H1 (cell line): ENCODE data around the gene MMD. TPM values are rescaled to one million over a fixed set of nuclear protein-coding genes. Genes with fewer than 3 reads are reported as not detected.

Experiments
- CTCF ChIA-PET: fragments of 300-600 bp; sonication (Branson Sonifier 250); formaldehyde crosslinking; loops from one replicate; lab custom pipeline; 2021; ENCODE audit not compliant: partially characterized antibody; lab: Charles Lee
- POLR2A ChIA-PET: fragments of 300-600 bp; sonication (Branson Sonifier 250); formaldehyde crosslinking; loops from one replicate; lab custom pipeline; 2021; ENCODE audit warnings: inconsistent platforms; ENCODE audit not compliant: partially characterized antibody; lab: Charles Lee
- DNase-seq, 2 experiments: peaks; one replicate each; pipeline versions ENCODE4 v3.0.0 to v3.0.0-alpha.2; 2010 to 2022; ENCODE audit warnings: low spot score in 2 of 2, low read depth in 1 of 2, mixed read lengths in 1 of 2
- FAIRE-seq: peaks from 2 replicates; lab custom pipeline; 2011; peaks lifted over from hg19 to GRCh38; lab: Jason Lieb, UNC
- H2AFZ ChIP-seq: 2 replicates; pipeline ENCODE4 v1.8.1; 2012; ENCODE audit warnings: low read length, inconsistent platforms
- H2AK5ac ChIP-seq: 2 replicates; pipeline ENCODE4 v1.6.1; 2013; ENCODE audit warnings: low read depth, low read length
- H2BK120ac ChIP-seq: replicated peaks from 2 replicates; pipeline ENCODE3; 2013; ENCODE audit warnings: low read depth, low read length, inconsistent platforms
- H2BK12ac ChIP-seq: 2 replicates; pipeline ENCODE4 v1.6.1; 2013; ENCODE audit warnings: low read depth, low read length
- H2BK15ac ChIP-seq: 2 replicates; pipeline ENCODE4 v1.6.1; 2013; ENCODE audit warnings: low read length
- H2BK20ac ChIP-seq: 2 replicates; pipeline ENCODE4 v1.6.1; 2013; ENCODE audit warnings: low read length
- H2BK5ac ChIP-seq: 2 replicates; pipeline ENCODE4 v1.6.1; 2013; ENCODE audit warnings: low read depth, low read length
- H3K14ac ChIP-seq: 2 replicates; pipeline ENCODE4 v1.6.1; 2013; ENCODE audit warnings: inconsistent platforms; ENCODE audit not compliant: insufficient read length
- H3K18ac ChIP-seq: 2 replicates; pipeline ENCODE4 v1.6.1; 2013; ENCODE audit warnings: low read length; ENCODE audit errors: extremely low read depth
- H3K23ac ChIP-seq: 2 replicates; pipeline ENCODE4 v1.6.1; 2013; ENCODE audit warnings: inconsistent platforms; ENCODE audit not compliant: insufficient read length
- H3K23me2 ChIP-seq: 2 replicates; pipeline ENCODE4 v1.6.1; 2013; ENCODE audit warnings: low read depth, low read length
- H3K27ac ChIP-seq: 2 replicates; pipeline ENCODE4 v1.6.1; 2011; ENCODE audit warnings: low read depth, low read length, inconsistent platforms
- H3K27me3 ChIP-seq, 4 experiments: replicated peaks in 1 of 4; 1 replicate in 1 of 4; 2 replicates in 3 of 4; pipeline versions ENCODE4 v1.6.1 to v1.8.1; 2011 to 2013; ENCODE audit warnings: low read length in 3 of 4, mild to moderate bottlenecking in 3 of 4, inconsistent platforms in 2 of 4, mixed read lengths in 2 of 4, moderate library complexity in 1 of 4; ENCODE audit not compliant: control insufficient read depth in 3 of 4, insufficient read depth in 3 of 4; ENCODE audit errors: extremely low read depth in 1 of 4
- H3K36me3 ChIP-seq, 4 experiments: 2 replicates each; pipeline versions ENCODE4 v1.6.1 to v1.8.1; 2011 to 2013; ENCODE audit warnings: mild to moderate bottlenecking in 4 of 4, low read length in 3 of 4, moderate library complexity in 2 of 4, control low read depth in 1 of 4, inconsistent platforms in 1 of 4; ENCODE audit not compliant: insufficient read depth in 4 of 4, control insufficient read depth in 2 of 4
- H3K4ac ChIP-seq: replicated peaks from 2 replicates; pipeline ENCODE3; 2013; ENCODE audit warnings: low read length, low read depth, mixed read lengths, inconsistent platforms; ENCODE audit not compliant: insufficient read length
- H3K4me1 ChIP-seq, 4 experiments: replicated peaks in 1 of 4; 1 replicate in 1 of 4; 2 replicates in 3 of 4; pipeline versions ENCODE4 v1.6.1 to v1.8.1; 2011 to 2013; ENCODE audit warnings: low read length in 3 of 4, inconsistent platforms in 2 of 4, mixed read lengths in 1 of 4; ENCODE audit not compliant: insufficient read depth in 4 of 4, control insufficient read depth in 3 of 4
- H3K4me2 ChIP-seq, 2 experiments: 2 replicates each; pipeline versions ENCODE4 v1.6.1 to v1.8.1; 2011 to 2013; ENCODE audit warnings: low read depth in 2 of 2, low read length in 2 of 2, control low read depth in 1 of 2, inconsistent platforms in 1 of 2, mild to moderate bottlenecking in 1 of 2; ENCODE audit not compliant: insufficient read depth in 1 of 2
- H3K4me3 ChIP-seq, 4 experiments: fragments of 200-600, 300-600 bp in 1 of 4; sonication (generic), shearing (Covaris generic), sonication (Bioruptor Twin) in 1 of 4; 2 replicates each; pipeline versions ENCODE4 v1.5.1 to v1.8.1; 2011 to 2016; ENCODE audit warnings: low read length in 4 of 4, low read depth in 3 of 4, control low read depth in 2 of 4, inconsistent platforms in 2 of 4, mild to moderate bottlenecking in 2 of 4, mixed read lengths in 1 of 4, moderate library complexity in 1 of 4; ENCODE audit not compliant: insufficient read depth in 2 of 4; ENCODE audit errors: extremely low read depth in 1 of 4
- H3K56ac ChIP-seq: replicated peaks from 2 replicates; pipeline ENCODE3; 2013; ENCODE audit warnings: low read depth, mild to moderate bottlenecking, mixed read lengths, low read length, inconsistent platforms; ENCODE audit not compliant: insufficient read length
- H3K79me1 ChIP-seq: 2 replicates; pipeline ENCODE4 v1.6.1; 2013; ENCODE audit warnings: low read depth, low read length, control low read depth
- H3K79me2 ChIP-seq, 2 experiments: 2 replicates each; pipeline versions ENCODE4 v1.6.1 to v1.8.1; 2012 to 2013; ENCODE audit warnings: low read length in 2 of 2, mild to moderate bottlenecking in 2 of 2, inconsistent platforms in 1 of 2; ENCODE audit not compliant: insufficient read depth in 2 of 2, control insufficient read depth in 1 of 2
- H3K9ac ChIP-seq, 4 experiments: replicated peaks in 1 of 4; 1 replicate in 1 of 4; 2 replicates in 3 of 4; pipeline versions ENCODE4 v1.6.1 to v1.8.1; 2011 to 2013; ENCODE audit warnings: low read depth in 3 of 4, low read length in 3 of 4, control low read depth in 2 of 4, mild to moderate bottlenecking in 2 of 4, moderate library complexity in 2 of 4, inconsistent platforms in 1 of 4; ENCODE audit errors: extremely low read depth in 1 of 4
- H3K9me3 ChIP-seq, 2 experiments: 2 replicates each; pipeline versions ENCODE4 v1.6.1 to v1.8.1; 2012 to 2013; ENCODE audit warnings: mild to moderate bottlenecking in 2 of 2, moderate library complexity in 2 of 2, control low read depth in 1 of 2, inconsistent platforms in 1 of 2, low read depth in 1 of 2, low read length in 1 of 2, mixed read lengths in 1 of 2; ENCODE audit not compliant: insufficient read depth in 2 of 2
- H4K20me1 ChIP-seq, 2 experiments: replicated peaks in 1 of 2; 2 replicates each; pipeline versions ENCODE3 to v1.8.1; 2011 to 2013; ENCODE audit warnings: inconsistent platforms in 2 of 2, low read length in 2 of 2, mild to moderate bottlenecking in 1 of 2; ENCODE audit not compliant: insufficient read depth in 2 of 2, control insufficient read depth in 1 of 2
- H4K5ac ChIP-seq: 2 replicates; pipeline ENCODE4 v1.6.1; 2013; ENCODE audit warnings: low read length, low read depth, mixed read lengths, inconsistent platforms; ENCODE audit not compliant: insufficient read length
- H4K8ac ChIP-seq: 2 replicates; pipeline ENCODE4 v1.8.0; 2013; ENCODE audit warnings: mild to moderate bottlenecking, moderate library complexity, low read length, inconsistent platforms; ENCODE audit not compliant: insufficient read depth; ENCODE audit errors: extremely low read depth
- H4K91ac ChIP-seq: replicated peaks from 2 replicates; pipeline ENCODE3; 2013; ENCODE audit warnings: low read length, mixed read lengths, inconsistent platforms; ENCODE audit not compliant: insufficient read length
- CBX8 ChIP-seq: fragments of 300-800, 300-1000 bp; sonication (generic); IDR thresholded peaks from 2 replicates; pipeline ENCODE4 v1.7.1; 2016; ENCODE audit warnings: low read depth, low read length, borderline replicate concordance
- CREB1 ChIP-seq: IDR thresholded peaks from 2 replicates; pipeline ENCODE4 v1.6.1; 2012; ENCODE audit warnings: inconsistent platforms
- EP300 ChIP-seq, 2 experiments: IDR thresholded peaks; 1 replicate in 1 of 2; 2 replicates in 1 of 2; pipeline ENCODE4 v1.6.1; 2011 to 2012; ENCODE audit warnings: low read depth in 2 of 2, low read length in 2 of 2, mild to moderate bottlenecking in 2 of 2, borderline replicate concordance in 1 of 2, inconsistent platforms in 1 of 2, moderate library complexity in 1 of 2
- EZH2 ChIP-seq: fragments of 200-600 bp; sonication (generic); IDR thresholded peaks from 2 replicates; pipeline ENCODE4 v1.7.1; 2012; ENCODE audit warnings: low read depth, mild to moderate bottlenecking, moderate library complexity, low read length, inconsistent platforms; ENCODE audit not compliant: severe bottlenecking
- JUN ChIP-seq: IDR thresholded peaks from 2 replicates; pipeline ENCODE4 v1.6.1; 2011; ENCODE audit warnings: low read depth, mild to moderate bottlenecking, improper control_type of control experiment, low read length
- JUND ChIP-seq: IDR thresholded peaks from 2 replicates; pipeline ENCODE4 v1.6.1; 2011; ENCODE audit warnings: mild to moderate bottlenecking, improper control_type of control experiment, low read length
- KDM5A ChIP-seq: fragments of 200-600 bp; IDR thresholded peaks from 2 replicates; pipeline ENCODE4 v1.7.1; 2012; ENCODE audit warnings: mild to moderate bottlenecking, low read length, inconsistent platforms, mixed read lengths
- PHF8 ChIP-seq: fragments of 200-600 bp; sonication (generic); conservative IDR thresholded peaks from 2 replicates; pipeline ENCODE4 v1.7.1; 2012; ENCODE audit warnings: low read depth, mild to moderate bottlenecking, inconsistent platforms, low read length, moderate library complexity
- RAD21 ChIP-seq, 2 experiments: IDR thresholded peaks in 1 of 2; conservative IDR thresholded peaks in 1 of 2; 2 replicates each; pipeline ENCODE4 v1.6.1; 2011; ENCODE audit warnings: low read depth in 2 of 2, low read length in 2 of 2, improper control_type of control experiment in 1 of 2, inconsistent platforms in 1 of 2, mild to moderate bottlenecking in 1 of 2, moderate library complexity in 1 of 2
- WGBS, 2 experiments: shearing (Covaris generic) in 1 of 2; methylation state at CpG; one replicate each; pipeline versions ENCODE4 v1.1.6 to v1.1.7; 2013 to 2015; ENCODE audit warnings: low lambda C conversion rate in 2 of 2, mixed read lengths in 2 of 2, inconsistent platforms in 1 of 2, low coverage in 1 of 2, missing lambda C conversion rate in 1 of 2; ENCODE audit not compliant: insufficient replicate concordance in 2 of 2, insufficient coverage in 1 of 2, insufficient read length in 1 of 2; ENCODE audit errors: extremely low coverage in 1 of 2, missing lambda C conversion rate in 1 of 2; 5-methylcytosine and 5-hydroxymethylcytosine counted together
- polyA plus RNA-seq, 7 experiments: library from polyadenylated mRNA; depleted of rRNA in 3 of 7; stranded (reverse) in 5 of 7; unstranded in 2 of 7; fragments of >200 nt in 5 of 7; fragments of 200-250 nt in 2 of 7; gene quantifications; 1 replicate in 5 of 7; 2 replicates in 1 of 7; 4 replicates in 1 of 7; pipeline versions ENCODE4 v1.2.1 to v1.2.3, GENCODE V29; 2011 to 2013; ENCODE audit warnings: missing spikeins in 2 of 7, mixed read lengths in 2 of 7
- total RNA-seq: library from RNA; stranded (reverse); fragmentation: NEBNext Ultra II Directional; extraction: Animal tissue kit (Norgen Biotek cat#: 25700); gene quantifications from 2 replicates; pipeline ENCODE4 v1.2.1, GENCODE V29; 2021
- TF ChIP-seq, protein P1 (sequence below): IDR thresholded peaks from 2 replicates; pipeline ENCODE4 v1.6.1; 2012; ENCODE audit warnings: inconsistent platforms
- TF ChIP-seq, protein P2 (sequence below): IDR thresholded peaks from 2 replicates; pipeline ENCODE4 v1.6.1; 2012; ENCODE audit warnings: low read length, inconsistent platforms

MMD gene
- total and polyA plus RNA-seq, 2 of the 8 experiments (the other 6 are each of a cell fraction or from before 2014, with no cell fraction given): 28.2 to 37.8 TPM

DNA sequence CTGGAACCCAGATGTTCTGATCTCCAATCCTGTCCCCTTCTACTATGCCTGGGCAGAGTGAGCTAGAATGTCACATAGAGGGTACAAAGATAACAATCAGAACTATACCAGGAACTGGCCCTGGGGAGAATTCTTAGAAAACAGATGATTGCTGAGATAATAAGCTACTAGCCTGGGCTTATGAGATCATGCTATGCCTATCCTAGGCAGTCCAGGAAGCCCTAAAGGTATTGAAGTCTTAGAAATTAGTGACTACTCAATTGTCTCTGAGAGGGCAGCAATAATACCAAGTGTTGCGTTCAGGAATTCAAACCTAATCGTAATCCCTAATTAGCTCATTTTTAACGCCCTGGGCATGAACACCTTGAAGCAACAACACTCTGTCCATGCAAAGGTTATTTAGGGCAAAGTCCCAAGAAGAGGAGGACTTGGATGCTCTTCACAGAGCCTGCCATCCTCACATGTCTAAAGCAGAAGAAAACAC, 77.1 kb downstream of the MMD start:
- no peak overlapping the region for H2BK15ac ChIP-seq
- no peaks in the 10 kb centered on the region for H4K20me1 ChIP-seq
- no peak overlapping the region for H2BK5ac ChIP-seq
- H3K9me3 ChIP-seq: peaks cover 2 to 3% of the 10 kb centered on the region in 2 experiments; a peak in 1 of 4 replicates
- H3K27ac ChIP-seq: no peak overlapping the region
- H3K14ac ChIP-seq: no peak overlapping the region
- POLR2A ChIA-PET: no interaction called here
- no peak overlapping the region for H2BK12ac ChIP-seq
- no peak overlapping the region for H3K4ac ChIP-seq
- H2AK5ac ChIP-seq: no peak overlapping the region
- DNase-seq: no peak
- no peak overlapping the region for H3K18ac ChIP-seq
- no peaks in the 10 kb centered on the region for H3K23me2 ChIP-seq
- no peak overlapping the region for H3K4me3 ChIP-seq
- no peaks in the 10 kb centered on the region for H3K27me3 ChIP-seq
- H3K79me1 ChIP-seq: no peaks in the 10 kb centered on the region
- peaks cover 0 to 5% (median 1%) of the 10 kb centered on the region in 4 experiments; a peak in 4 of 7 replicates for H3K4me1 ChIP-seq
- no peak overlapping the region for H4K5ac ChIP-seq
- H4K91ac ChIP-seq: no peak overlapping the region
- no peak overlapping the region for H3K23ac ChIP-seq
- H2BK120ac ChIP-seq: no peak overlapping the region
- WGBS, 2 experiments: 88% methylated on average over 3 of the region's 3 CpGs; no CpG with 5 or more reads in 1 of the 2 experiments
- no peak for FAIRE-seq
- H3K4me2 ChIP-seq: no peak overlapping the region
- H2BK20ac ChIP-seq: no peak overlapping the region
- no peak overlapping the region for H2AFZ ChIP-seq
- CTCF ChIA-PET: interaction anchor here (1.0 to 5.3 kb wide), 4 partner anchors 9 to 351 kb away, joined by 3 to 39 read pairs (median 5); no protein-coding TSS in a partner anchor
- H3K9ac ChIP-seq: no peak overlapping the region
- H3K79me2 ChIP-seq: no peaks in the 10 kb centered on the region
- H3K56ac ChIP-seq: no peak overlapping the region
- H3K36me3 ChIP-seq: no peaks in the 10 kb centered on the region
- no peak overlapping the region for H4K8ac ChIP-seq
- TF ChIP-seq EZH2 (no peak), KDM5A (no peak), CREB1 (no peak), JUN (no peak), JUND (no peak), PHF8 (no peak), EP300 (IDR thresholded peaks at IDR 0.05; ENCODE audit: borderline replicate concordance in 1 of 2, low read depth in 2 of 2, low read length in 2 of 2) (no peak), CBX8 (no peak), RAD21 (IDR thresholded peaks at IDR 0.05 in 1 of 2, conservative IDR thresholded peaks at IDR 0.05 in 1 of 2; ENCODE audit: low read depth in 2 of 2, low read length in 2 of 2) (no peak)
- TF ChIP-seq, protein P1, sequence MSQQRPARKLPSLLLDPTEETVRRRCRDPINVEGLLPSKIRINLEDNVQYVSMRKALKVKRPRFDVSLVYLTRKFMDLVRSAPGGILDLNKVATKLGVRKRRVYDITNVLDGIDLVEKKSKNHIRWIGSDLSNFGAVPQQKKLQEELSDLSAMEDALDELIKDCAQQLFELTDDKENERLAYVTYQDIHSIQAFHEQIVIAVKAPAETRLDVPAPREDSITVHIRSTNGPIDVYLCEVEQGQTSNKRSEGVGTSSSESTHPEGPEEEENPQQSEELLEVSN: no peak
- TF ChIP-seq, protein P2, sequence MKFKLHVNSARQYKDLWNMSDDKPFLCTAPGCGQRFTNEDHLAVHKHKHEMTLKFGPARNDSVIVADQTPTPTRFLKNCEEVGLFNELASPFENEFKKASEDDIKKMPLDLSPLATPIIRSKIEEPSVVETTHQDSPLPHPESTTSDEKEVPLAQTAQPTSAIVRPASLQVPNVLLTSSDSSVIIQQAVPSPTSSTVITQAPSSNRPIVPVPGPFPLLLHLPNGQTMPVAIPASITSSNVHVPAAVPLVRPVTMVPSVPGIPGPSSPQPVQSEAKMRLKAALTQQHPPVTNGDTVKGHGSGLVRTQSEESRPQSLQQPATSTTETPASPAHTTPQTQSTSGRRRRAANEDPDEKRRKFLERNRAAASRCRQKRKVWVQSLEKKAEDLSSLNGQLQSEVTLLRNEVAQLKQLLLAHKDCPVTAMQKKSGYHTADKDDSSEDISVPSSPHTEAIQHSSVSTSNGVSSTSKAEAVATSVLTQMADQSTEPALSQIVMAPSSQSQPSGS: no peak
